DND-41 (cell line): ENCODE results near the gene ST6GALNAC6.

Experiments used
- ATAC-seq: fragments of 200-7000 bp; cut with Tn5 transposase; 3 replicates; pipeline ENCODE4 v1.9.1; 2021; ENCODE audit warnings: low read depth; ENCODE audit not compliant: insufficient read depth
- DNase-seq: peaks from one replicate; pipeline ENCODE4 v3.0.0-alpha.2; 2020
- H2AFZ ChIP-seq: 2 replicates; pipeline ENCODE4 v1.6.0; 2012; ENCODE audit warnings: low read depth, low read length
- H3K27ac ChIP-seq: 2 replicates; pipeline ENCODE4 v1.5.1; 2012; ENCODE audit warnings: low read length, inconsistent platforms
- H3K27me3 ChIP-seq: fragments of 200-600 bp; sonication (generic); 2 replicates; pipeline ENCODE4 v1.6.0; 2012; ENCODE audit warnings: low read length, mild to moderate bottlenecking, inconsistent platforms; ENCODE audit not compliant: insufficient read depth, poor library complexity
- H3K36me3 ChIP-seq: 2 replicates; pipeline ENCODE4 v1.5.1; 2012; ENCODE audit warnings: low read length, inconsistent platforms; ENCODE audit not compliant: insufficient read depth
- H3K4me1 ChIP-seq: 2 replicates; pipeline ENCODE4 v1.5.1; 2012; ENCODE audit warnings: mild to moderate bottlenecking, low read length; ENCODE audit not compliant: insufficient read depth
- H3K4me2 ChIP-seq: 2 replicates; pipeline ENCODE4 v1.6.0; 2012; ENCODE audit warnings: mild to moderate bottlenecking, moderate library complexity, low read length, inconsistent platforms; ENCODE audit not compliant: insufficient read depth
- H3K4me3 ChIP-seq, 2 experiments: fragments of 200-600 bp in 1 of 2; shearing (Covaris generic) in 1 of 2; 2 replicates each; pipeline ENCODE4 v1.5.1; 2012 to 2016; ENCODE audit warnings: inconsistent platforms in 2 of 2, low read length in 2 of 2, mild to moderate bottlenecking in 2 of 2, low read depth in 1 of 2, moderate library complexity in 1 of 2
- H3K79me2 ChIP-seq: 2 replicates; pipeline ENCODE4 v1.6.0; 2012; ENCODE audit warnings: low read length, inconsistent platforms; ENCODE audit not compliant: insufficient read depth
- H3K9ac ChIP-seq: 2 replicates; pipeline ENCODE4 v1.6.0; 2012; ENCODE audit warnings: low read depth, mild to moderate bottlenecking, inconsistent platforms, low read length, moderate library complexity
- H3K9me3 ChIP-seq: 2 replicates; pipeline ENCODE4 v1.5.1; 2012; ENCODE audit warnings: low read length, moderate library complexity, mild to moderate bottlenecking, inconsistent platforms; ENCODE audit not compliant: insufficient read depth, severe bottlenecking
- H4K20me1 ChIP-seq: 2 replicates; pipeline ENCODE4 v1.6.0; 2012; ENCODE audit warnings: low read length; ENCODE audit not compliant: insufficient read depth
- CTCF ChIP-seq: IDR thresholded peaks from 2 replicates; pipeline ENCODE4 v1.5.1; 2012; ENCODE audit warnings: borderline replicate concordance, low read length, moderate library complexity, mild to moderate bottlenecking; ENCODE audit not compliant: poor library complexity, severe bottlenecking; ENCODE audit errors: extremely low read depth
- EZH2 ChIP-seq: IDR thresholded peaks from 3 replicates; pipeline ENCODE4 v1.6.1; 2012; ENCODE audit warnings: borderline replicate concordance, low read depth, mild to moderate bottlenecking, moderate library complexity, low read length, inconsistent platforms; ENCODE audit not compliant: severe bottlenecking

ST6GALNAC6 gene

DNA sequence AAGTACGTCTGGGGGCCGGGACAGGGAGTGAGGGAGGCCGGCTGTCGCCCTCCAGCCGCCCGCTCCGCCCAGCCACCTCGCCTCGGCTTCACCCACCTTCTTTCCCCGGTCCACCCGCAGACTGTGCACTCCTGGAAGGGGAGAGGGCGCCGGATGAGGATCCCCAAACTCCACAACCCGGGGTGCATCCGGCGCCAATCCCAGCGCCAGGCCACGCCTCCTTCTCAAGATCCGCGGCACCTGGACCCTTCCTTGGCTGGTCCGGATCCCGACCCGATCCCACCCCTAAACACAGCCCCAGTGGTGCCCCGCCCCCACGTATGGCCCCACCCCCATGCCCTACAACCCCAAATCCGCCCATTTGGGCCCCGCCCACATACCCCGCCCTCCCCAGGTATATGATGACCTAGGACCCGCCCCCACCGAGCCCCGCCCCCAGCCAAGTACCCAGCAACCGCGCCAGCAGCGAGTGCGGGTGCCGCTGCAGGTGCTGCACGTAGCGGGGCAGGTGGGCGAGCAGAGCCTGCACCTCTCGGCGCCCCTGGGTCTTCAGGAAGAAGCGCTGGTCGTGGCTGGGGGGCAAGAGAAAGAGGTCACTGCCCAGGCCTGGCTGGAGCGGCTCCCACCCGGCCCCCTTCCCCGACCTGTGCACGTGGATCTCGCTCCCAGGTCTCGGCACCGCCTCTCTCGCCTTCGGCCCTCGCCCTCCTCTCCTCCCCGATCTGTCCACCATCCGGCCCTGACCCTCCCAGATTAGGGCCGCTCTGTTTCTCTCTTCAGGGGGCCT lies 28.0 kb upstream of the ST6GALNAC6 start:
- H3K27ac ChIP-seq, result no peak overlapping the region
- no peak overlapping the region for H2AFZ ChIP-seq
- H3K9me3 ChIP-seq, result no peaks in the 10 kb centered on the region
- peaks cover 15% of the 10 kb centered on the region; the same call in 1 of the 2 replicates for H4K20me1 ChIP-seq
- H3K4me2 ChIP-seq, result no peak overlapping the region
- no peaks in the 10 kb centered on the region for H3K79me2 ChIP-seq
- ATAC-seq, result no peak
- H3K4me1 ChIP-seq, result no peaks in the 10 kb centered on the region
- no peaks in the 10 kb centered on the region for H3K27me3 ChIP-seq
- no peak overlapping the region for H3K4me3 ChIP-seq
- DNase-seq, result no peak
- no peak overlapping the region for H3K9ac ChIP-seq
- H3K36me3 ChIP-seq, result no peaks in the 10 kb centered on the region
- TF ChIP-seq CTCF (no peak), EZH2 (no peak)

GRCh38 chr9:127926906-127927200 lies 27.4 kb upstream of the ST6GALNAC6 start:
- Histone ChIP-seq H4K20me1 (peaks cover 15% of the 10 kb centered on the region; the same call in 1 of the 2 replicates), H3K4me3 (no peak overlapping the region), H2AFZ (no peak overlapping the region), H3K27ac (no peak overlapping the region), H3K9ac (no peak overlapping the region), H3K9me3 (no peaks in the 10 kb centered on the region), H3K27me3 (no peaks in the 10 kb centered on the region), H3K79me2 (no peaks in the 10 kb centered on the region), H3K4me1 (peaks cover 3% of the 10 kb centered on the region; the same call in 1 of the 2 replicates), H3K4me2 (no peak overlapping the region), H3K36me3 (no peaks in the 10 kb centered on the region)
- no peak for TF ChIP-seq CTCF
- TF ChIP-seq EZH2, result no peak
- DNase-seq (no peak), ATAC-seq (no peak)

DNA sequence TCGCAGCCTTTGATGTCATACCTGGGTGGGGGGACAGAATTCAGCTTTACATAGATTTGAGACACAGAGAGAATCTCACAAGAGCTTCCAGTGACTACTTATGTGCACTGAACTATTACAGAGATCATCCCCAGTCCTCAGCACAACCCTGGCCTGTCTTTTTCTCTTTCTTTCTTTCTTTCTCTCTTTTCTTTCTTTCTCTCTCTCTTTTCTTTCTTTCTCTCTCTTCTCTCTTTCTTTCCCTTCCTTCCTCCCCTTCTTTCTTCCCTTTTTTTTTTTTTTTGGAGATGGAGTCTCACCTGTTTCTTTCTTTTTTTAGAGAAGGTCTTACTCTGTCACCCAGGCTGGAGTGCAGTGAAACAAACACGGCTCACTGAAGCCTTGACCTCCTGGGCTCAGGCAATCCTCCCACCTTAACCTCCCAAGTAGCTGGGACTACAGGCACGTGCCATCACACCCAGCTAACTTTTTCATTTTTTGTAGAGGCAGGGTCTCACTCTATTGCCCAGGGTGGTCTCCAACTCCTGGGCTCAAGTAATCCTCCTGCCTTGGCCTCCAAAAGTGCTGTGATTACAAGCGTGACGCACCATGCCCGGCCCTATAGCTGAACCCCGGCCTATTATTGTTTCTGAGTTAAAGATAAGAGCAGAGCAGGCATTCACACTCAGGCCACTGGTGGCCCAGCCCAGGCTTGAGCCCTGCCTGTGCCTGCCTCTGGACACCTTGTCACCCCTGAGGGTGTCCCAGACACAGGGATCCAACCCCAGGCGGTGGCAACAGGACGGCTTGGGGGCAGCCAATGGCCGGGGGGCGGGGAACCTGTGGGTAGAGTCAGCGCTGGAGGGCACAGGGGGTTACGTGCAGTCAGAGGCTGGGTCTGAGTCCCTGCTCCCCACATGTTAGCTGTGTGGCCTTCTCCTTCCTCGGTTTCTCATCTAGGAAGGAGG lies 26.8 kb upstream of the ST6GALNAC6 start:
- Histone ChIP-seq H4K20me1 (peaks cover 15% of the 10 kb centered on the region; the same call in 1 of the 2 replicates), H3K36me3 (no peaks in the 10 kb centered on the region), H3K79me2 (no peaks in the 10 kb centered on the region), H3K4me1 (peaks cover 10% of the 10 kb centered on the region), H3K9ac (no peak overlapping the region), H3K27me3 (no peaks in the 10 kb centered on the region), H3K9me3 (no peaks in the 10 kb centered on the region), H3K27ac (no peak overlapping the region), H2AFZ (no peak overlapping the region), H3K4me2 (no peak overlapping the region), H3K4me3 (no peak overlapping the region)
- no peak for TF ChIP-seq EZH2
- no peak for TF ChIP-seq CTCF
- ATAC-seq, result no peak
- no peak for DNase-seq
